NCI-H510A (cell line): Measurements from ENCODE around the gene SCGN.

Experiments
- DNase-seq: peaks from one replicate; lab custom pipeline; 2025; lab: John Stamatoyannopoulos, UW

Gene SCGN

DNA sequence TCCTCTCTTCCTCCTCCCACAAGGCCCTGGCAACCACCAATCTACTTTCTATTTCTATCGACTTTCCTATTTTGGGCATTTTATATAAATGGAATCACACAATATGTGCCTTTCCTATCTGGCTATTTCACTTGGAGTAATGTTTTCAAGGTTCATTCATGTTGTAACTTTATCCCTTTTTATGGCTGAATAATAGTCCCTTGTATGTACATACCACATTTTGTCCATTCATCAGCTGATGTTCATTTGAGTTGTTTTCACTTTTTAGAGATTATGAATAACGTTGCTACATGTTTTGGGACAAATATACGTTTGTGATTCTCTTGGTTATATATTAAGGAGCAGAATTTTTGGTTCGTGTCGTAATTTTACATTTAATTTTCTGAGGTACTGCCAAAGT is 33.9 kb downstream of the SCGN start:
- DNase-seq: no peak

DNA sequence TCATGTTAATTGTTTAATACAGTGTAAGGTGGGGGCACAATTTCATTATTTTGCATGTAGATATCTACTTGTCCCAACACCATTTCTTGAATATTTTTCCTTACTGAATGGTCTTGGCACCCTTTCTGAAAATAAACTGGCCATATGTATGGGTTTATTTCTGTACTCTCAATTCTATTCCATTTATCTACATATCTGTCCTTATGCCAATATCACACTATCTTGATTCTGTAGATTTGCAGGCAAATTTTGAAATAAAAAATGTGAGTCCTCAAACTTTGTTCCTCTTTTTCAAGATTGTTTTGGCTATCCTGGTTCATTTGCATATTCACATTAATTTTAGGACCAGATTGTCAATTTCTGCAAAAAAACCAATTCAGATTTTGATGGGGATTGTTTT is 34.8 kb downstream of the SCGN start:
- DNase-seq: no peak

DNA sequence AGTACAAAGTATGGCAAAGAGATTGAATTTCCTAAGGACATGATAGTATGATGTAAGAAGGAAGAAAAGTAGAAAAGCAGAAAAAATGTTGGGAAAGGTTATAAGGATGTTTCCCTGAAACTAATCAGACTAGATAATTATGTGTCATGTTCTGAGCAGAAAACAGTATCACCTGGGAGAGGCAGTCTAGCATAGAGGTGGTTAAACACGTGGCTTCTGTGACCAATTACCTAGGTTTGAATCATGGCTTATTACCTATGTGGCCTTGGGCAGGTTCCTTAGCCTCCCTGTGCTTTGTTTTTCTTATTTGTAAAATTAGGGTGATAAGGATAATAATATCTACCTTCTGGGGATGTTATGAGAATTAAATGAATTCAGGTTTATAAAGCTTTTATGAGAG is 38.0 kb downstream of the SCGN start:
- DNase-seq: no peak

DNA sequence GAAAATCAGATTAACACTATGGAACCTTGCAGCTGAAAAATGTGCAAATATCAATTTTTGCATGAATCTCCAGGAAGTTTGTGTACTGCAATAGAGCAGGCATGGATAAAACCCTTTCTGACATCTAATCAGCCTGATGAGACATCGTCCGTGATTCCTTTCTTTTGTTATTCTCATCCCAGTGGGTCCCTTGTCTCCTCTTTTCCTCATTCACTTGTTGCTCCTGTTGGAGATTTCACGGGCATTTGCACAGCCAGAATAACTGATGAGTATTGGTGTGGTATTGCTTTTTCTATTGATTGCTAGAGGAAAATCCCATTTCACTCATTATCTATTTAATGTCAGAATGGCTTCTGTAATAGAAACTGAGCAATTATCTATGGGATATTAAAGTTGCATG is 39.9 kb downstream of the SCGN start:
- no peak for DNase-seq

DNA sequence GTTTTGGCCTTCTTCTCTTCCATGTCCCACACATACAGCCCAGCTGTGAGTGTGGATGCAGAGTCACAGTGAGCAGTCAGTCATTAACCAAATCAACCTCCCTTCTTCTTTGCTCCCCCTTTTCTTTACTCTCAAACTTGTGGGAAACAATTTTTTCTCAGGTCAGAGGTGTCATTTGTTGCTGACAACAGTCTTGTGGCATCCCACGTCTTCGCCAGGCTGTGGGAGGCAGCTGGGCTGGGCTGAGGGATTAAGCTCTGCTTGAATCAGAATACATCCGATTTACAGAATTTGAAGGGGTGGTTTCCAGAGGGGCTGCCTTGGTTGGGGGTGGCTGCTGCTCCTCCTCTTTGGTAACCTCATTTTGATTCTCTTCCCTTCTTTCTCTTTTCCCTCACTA is 40.5 kb downstream of the SCGN start:
- no peak for DNase-seq

DNA sequence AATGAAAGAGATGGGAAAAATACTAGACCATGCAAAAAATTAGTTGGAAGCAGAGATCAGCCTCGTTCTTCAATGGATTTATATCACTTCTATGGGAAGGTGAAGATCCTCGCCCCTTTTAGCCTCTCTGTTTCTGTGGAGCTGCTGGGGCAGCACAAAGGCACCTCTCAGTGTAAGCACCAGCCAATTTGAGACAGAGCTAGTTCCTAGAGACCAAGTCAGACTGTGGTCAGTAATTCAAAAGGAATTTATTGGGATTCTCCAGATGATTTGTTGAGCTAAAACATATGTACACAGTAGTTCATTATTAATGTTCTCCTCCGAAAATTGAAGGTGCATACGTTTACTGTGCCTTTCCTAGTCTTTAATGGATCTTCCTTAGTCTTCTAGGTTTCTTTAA is 42.4 kb downstream of the SCGN start:
- DNase-seq: no peak

DNA sequence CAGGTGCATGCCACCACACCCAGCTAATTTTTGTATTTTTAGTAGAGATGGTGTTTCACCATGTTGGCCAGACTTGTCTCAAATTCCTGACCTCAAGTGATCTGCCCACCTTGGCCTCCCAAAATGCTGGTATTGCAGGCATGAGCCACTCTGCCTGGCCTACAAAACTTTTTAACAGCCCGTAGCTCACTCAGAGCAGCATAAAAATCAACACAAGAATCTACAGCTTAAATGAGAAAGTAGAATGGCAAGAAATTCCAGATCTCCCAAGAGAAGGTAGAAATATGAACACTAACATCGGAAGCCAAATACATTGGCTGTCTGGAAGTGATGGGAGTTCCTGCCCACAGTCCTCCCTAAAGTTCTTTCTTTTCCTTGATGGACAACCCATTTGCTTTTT is 43.7 kb downstream of the SCGN start:
- DNase-seq: no peak

DNA sequence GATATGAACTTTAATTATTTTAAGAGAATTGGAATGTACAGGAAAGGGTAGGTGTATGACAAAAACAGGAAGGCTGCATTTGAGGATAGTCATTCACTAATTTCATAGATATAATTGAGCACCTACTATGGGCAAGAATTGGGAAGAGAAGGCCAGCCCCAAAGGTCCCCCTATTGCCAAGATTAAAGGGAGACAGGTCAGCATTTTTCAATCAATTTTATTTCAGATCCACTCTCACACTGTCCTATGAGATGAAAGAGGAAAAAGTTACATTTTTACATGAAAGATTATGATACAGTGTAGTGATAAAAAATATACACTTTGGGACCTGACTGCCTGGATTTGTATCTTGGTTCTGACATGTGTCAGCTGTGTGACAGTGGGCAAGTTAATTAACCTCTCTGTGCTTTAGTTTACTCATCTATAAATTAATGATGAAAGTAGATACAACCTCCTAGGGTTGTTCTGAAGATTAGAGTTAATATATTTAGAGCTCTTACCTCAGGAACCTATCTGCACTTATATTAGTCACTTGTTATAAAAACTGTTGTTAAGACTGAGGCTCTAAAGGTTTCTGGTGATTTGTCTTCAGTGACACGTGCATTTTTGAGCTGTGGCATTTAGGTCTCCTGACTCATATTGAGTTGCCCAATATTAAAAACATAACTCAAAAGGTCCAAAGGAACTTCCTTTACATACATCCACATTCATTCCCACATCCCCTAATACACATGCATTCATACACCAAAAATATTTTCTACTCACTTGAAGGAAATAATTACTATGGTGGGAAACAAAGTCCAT is 45.7 kb downstream of the SCGN start:
- no peak for DNase-seq

DNA sequence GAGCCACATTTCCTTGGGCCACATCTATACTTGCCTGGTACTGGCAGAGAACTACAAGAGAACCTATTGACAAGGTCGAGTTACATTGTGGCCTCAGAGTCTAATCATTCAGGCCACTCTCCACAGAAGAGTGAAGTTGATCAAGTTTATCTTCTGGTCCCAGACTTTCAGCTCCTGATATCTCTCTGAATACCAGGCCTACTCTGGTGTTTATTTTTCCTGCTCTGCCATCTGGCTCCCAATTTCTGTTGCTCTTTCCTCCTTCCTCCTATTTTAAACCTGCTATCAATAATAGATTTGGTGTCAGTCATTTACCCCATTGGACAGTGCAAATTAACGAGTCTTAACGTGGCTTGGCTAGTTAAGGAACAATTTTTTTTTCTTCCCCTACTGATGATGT is 46.6 kb downstream of the SCGN start:
- no peak for DNase-seq

DNA sequence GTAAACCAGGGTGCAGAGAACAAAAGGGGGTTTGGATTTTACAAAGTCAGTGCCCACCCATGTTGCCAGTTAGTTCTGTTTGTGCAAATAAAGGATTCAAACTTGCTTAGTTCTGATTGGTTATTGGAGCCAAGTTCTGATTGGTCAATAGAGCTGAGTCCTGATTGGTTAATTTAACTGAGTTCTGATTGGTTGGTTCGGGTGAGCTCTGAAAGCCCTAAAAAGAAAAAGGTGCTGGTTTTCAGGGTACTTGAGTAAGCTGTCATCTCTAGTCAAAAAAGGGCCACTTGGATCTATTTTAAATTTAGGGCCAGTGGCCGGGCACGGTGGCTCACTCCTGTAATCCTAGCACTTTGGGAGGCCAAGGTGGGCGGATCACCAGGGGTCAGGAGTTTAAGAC is 47.6 kb downstream of the SCGN start:
- no peak for DNase-seq

DNA sequence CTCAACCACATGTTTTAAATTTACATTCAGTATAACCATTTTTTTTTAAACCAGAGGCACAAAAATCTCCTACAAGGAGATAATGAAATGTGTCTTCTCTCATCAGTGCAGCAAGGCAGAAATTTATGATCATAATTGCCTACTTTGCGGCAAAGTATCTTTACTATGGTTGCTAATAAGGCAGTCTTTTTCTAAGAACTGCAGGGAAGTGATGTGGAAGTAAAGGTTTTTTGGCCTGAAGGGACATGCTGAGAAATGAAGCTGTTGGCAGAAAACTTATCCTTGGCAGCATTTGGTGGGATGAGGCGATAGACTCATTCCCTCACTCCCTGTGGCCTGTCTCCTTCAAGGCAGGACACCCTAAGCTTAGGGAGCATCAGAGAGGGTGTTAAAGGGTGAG is 48.7 kb downstream of the SCGN start:
- no peak for DNase-seq

DNA sequence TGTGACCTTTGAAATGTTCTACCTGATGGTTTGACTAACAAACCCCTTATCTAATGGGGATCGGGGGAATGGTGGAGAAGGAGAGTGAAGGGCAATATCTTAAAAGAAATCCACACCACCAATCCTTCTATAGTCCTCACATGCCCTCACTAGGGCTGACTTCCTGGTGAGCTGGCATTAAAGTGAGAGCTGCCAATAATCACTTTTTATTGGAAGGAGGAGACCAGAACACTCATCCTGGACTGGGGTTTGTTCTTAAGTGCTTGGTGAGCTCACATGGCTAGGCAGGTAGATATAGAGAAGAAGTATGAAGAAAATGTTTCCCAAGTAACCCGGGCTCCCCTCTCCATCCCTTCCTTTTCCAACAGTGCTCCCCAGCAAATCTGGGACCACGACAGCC is 49.8 kb downstream of the SCGN start:
- DNase-seq: no peak

DNA sequence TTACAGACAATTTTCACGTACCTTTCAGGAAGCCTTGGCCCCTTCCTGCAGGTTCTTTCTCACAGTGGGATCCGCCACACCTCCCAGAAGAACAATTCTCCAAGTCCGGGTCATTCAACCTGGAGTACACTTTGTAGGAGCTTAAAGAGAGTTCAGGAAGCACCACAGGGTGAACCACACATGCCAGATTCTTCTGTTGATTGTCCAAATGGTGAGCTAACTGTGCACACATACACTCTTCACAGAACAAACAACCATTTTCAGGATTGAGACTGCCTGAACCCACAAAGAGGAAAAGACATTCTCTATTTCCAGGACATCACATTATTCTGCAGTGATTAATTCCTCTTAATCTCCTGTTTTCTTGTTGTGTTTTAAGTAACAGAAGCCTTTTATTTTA is 51.0 kb downstream of the SCGN start:
- no peak for DNase-seq

DNA sequence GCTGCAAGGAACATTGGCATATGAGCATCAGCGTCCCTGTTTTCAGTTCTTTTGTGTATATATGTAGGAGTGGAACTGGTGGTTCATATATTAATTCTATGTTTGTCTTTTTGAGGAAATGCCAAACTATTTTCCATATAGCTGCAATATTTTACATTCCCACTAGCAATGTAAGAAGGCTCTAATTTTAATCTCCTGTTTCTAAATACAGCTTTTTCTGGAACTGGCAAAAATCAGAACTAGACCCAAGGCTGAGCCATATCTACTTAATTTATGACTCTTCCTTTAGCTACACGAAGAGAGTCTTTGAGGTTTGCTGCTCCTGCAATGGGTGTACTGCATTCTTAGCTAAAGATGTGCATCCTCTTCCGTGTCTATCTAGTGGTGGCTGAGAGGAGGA is 52.0 kb downstream of the SCGN start:
- no peak for DNase-seq

DNA sequence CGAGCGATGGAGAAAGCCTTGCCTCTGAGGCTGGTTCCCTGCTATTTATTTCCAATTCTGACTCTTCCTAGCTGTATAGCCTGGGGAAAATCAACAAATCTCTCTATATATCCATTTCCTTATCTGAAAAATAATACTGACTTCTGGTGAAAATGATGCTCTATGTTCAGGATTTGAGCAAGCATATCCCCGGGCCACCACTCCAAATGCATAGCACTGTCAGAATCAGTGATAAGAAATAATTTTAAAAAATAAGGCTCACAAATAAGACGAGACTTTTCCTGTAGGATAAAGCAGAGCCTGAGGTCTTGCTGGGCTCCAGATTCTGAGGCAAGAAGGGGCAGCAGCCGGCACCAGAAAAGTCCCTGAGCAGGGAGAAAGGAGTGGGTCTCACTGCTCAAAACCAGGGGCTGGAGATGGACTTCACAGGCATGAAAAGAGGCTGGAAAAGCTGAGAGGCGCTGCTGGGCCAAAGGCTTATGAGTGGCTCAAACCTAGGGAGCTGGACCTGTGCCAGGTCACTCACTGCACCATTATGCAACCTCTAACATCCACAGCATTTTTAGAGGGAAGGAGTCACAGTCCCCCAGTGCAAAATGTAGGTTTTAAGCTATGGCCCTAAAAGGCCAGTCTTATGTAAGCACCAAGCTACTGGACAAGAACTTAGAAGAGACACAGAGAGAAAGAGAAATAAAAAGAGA is 54.4 kb downstream of the SCGN start:
- DNase-seq: no peak

DNA sequence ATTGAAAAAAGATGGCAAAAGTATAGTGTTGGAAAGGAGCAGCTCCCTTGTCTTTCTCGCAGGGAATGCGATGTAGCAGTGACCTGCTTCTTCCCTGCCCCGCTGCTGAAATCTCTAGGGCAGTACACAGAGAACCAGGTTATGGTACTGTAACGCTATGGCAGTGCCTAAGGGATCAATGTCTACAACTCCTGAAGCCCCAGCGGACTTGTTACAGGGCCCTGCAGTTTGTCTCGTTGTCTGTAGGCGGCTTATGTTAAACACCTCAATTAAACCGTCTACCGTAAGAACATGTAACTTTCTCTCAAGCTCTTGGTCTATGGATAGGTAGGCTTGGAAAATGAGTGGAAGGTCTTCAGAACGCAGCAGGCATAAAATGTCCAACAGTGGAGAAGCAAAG is 57.7 kb downstream of the SCGN start:
- DNase-seq: no peak

DNA sequence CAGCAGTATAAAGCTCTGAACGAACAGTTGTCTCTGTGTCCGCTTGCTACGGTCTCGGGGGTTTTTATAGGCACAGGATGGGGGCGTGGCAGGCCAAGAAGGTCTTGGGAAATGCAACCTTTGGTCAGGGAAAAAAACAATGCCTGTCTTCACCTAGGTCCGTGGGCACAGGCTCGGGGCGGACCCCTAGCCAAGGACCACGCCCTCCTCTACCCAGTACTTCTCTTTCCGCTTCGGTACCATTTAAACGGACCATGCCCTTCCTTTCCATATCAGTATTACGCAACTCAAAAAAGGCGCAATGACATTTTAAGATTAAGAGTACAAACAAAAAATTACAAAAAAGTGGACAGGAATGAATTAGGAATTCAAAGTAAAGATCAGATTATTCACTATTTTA is 58.3 kb downstream of the SCGN start:
- DNase-seq: no peak

DNA sequence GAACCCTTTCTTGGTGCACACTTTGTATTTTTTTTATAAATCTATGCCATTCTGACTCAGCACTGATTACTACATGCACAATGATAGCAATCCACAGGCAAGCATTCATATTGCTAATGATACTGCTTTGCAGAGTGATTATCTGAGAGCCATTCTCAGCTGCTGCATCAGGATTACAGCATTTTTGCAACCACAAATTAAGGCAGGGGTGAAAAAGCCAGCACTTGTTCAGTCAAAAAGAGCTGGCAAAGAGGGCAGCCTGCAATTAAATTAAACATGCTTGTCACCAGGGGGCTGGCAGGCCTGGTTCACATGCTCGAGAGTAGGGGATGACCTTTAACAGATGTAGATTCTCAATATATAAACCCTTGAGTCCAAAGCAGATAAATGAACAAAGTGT is 61.8 kb downstream of the SCGN start:
- DNase-seq: no peak

DNA sequence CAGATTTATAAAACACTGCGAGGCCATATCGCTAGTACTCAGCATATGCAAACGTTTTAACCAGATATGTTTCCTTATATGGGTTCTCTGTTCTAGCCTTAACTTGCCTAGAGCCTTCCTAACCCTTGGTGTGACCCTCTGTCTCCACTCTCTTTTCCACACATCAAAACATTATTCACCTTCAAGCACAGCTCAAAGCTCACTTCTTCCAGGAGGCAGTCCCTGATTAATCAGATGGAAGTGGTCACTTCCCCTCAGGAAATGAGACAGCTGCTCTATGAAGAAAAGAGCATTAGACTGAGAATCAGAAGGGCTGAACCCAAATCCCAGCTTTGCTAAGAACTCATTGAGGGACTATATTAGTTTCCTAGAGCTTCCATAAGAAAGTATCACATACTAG is 62.8 kb downstream of the SCGN start:
- DNase-seq: no peak

DNA sequence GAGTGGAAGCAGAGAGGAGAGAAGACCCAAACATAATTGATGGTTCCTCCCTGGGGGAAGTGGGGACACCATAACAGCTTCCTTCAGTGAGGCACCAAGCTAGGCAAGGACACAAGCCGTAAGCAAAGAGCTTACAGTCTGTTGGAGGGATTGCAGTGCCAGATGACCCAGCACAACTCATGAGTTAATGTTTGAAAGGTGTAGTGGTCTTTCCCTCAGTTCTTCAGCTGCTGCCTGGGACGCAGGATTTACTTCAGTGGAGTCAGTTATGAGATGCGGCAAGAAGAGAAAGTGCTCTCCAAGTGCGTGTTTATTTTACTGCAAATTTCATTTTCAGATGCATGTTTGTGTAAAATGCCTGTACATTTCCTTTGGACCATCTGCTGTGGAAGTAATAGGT is 63.8 kb downstream of the SCGN start:
- no peak for DNase-seq

DNA sequence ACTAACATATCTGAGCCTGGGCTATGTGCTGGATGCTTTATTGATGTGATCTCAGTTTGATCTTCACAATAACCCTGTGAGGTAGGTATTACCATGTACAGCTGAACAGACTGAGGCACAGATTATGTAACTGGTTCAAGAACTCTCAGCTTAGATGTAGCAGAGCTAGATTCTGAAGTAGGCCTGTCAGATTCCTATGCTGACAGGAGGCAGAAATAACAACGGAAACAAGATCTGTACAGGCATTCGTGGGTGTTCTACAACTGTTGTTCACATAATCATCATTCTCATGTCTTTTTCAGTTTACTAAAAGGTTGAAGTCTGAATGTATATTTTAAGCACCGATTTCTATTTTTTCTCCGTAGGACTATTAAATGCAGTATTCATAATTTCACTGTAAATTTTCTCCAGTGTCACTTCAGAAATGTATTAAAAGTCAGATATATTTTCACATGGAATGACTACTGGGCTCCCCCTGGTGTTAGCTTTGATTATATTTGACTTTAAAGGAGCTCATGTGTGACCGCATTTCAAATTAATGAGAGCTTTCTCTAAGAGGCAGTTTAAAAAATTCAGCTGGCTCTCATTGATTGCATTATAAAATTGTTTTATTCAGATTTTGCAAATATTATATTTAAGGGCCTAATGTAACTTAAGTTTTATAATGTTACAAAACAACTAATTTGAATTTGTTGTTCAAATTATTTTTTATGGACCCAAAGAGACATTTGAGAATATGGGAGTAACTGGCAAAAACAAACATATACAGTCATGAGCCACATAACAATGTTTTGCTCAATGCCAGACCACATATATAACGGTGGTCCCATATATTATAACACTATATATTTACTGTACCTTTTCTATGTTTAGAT is 66.1 kb downstream of the SCGN start:
- no peak for DNase-seq

DNA sequence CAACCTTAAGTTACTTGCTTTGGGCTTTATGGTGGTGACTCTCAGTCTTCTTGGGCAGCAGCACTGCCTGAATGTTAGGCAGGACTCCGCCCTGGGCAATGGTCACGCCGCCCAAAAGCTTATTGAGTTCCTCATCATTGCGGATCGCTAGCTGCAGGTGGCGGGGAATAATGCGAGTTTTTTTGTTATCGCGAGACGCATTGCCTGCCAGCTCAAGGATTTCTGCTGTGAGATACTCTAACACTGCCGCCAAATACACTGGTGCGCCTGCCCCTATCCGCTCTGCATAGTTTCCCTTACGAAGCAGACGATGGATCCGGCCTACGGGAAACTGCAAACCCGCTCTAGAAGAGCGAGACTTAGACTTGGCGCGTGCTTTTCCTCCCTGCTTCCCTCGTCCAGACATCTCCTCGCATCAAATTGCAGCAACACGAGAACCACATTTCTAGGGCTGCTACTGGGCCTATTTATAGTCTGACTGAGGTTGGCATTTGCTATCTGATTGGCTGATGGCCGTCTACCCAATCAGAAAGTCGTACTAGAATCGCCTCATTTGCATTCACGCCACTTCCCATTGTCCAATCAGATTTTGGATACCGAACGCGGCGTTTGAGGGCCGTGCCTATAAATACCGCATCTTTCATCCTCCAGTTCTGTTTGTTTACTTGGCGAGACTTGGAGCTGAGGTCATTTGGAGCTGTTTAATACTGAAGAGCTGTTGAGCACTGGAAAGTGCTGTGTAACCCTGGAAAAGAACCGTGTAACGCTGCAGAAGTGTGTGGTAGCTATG is 74.3 kb downstream of the SCGN start:
- no peak for DNase-seq
